Thyroid gland (tissue), 4 donors: Measurements from ENCODE around the gene ZBTB8OS. TPM values are rescaled to one million over a fixed set of nuclear protein-coding genes. Genes with fewer than 3 reads are reported as not detected.

Experiments used
- DNase-seq, 2 donors: peaks; one replicate each; pipeline ENCODE4 v3.0.0-alpha.2; 2019
- H3K27ac ChIP-seq, 3 donors: fragments of 200-600 bp; sonication (generic); 1 replicate in 2 of 3; 2 replicates in 1 of 3; pipeline ENCODE4 v1.5.1; 2016 to 2019; ENCODE audit warnings: mild to moderate bottlenecking in 1 of 3, moderate library complexity in 1 of 3
- H3K27me3 ChIP-seq: fragments of 200-600 bp; sonication (generic); one replicate; pipeline ENCODE4 v1.5.1; 2019
- H3K36me3 ChIP-seq, 2 donors: fragments of 200-600 bp; sonication (generic); one replicate each; pipeline ENCODE4 v1.5.1; 2016 to 2019
- H3K4me1 ChIP-seq, 2 donors: fragments of 200-600 bp; sonication (generic); one replicate each; pipeline ENCODE4 v1.5.1; 2017 to 2019
- H3K4me3 ChIP-seq, 3 donors: fragments of 200-600 bp; sonication (generic); replicated peaks in 1 of 3; 1 replicate in 2 of 3; 2 replicates in 1 of 3; pipeline ENCODE4 v1.5.1; 2016; ENCODE audit warnings: mild to moderate bottlenecking in 1 of 3
- H3K9me3 ChIP-seq: fragments of 200-600 bp; sonication (generic); one replicate; pipeline ENCODE4 v1.5.1; 2017
- POLR2A ChIP-seq, 2 donors: fragments of 450-650 bp; IDR thresholded peaks; one replicate each; pipeline ENCODE4 v1.6.1; 2017; ENCODE audit warnings: antibody characterized with exemption in 2 of 2, mild to moderate bottlenecking in 2 of 2, moderate library complexity in 1 of 2
- WGBS, 2 donors: methylation state at CpG; one replicate each; pipeline ENCODE4 v1.1.5; 2017; 5-methylcytosine and 5-hydroxymethylcytosine counted together
- intact Hi-C: fragments of 100-400 bp; cut with DNase I; formaldehyde crosslinking; loops from one replicate; pipeline ENCODE4 v1.15.1; 2023
- small RNA-seq: library from RNA; depleted of rRNA; stranded (forward); fragments of <200 nt; gene quantifications from one replicate; pipeline ENCODE3, GENCODE V24; 2016
- total RNA-seq, 4 donors: library from RNA; depleted of rRNA; stranded (reverse); fragments of >200 nt; gene quantifications; one replicate each; pipeline ENCODE4 v1.2.3, GENCODE V29; 2016
- TF ChIP-seq, protein P1 (sequence below), 6 experiments: fragments of 200-600 bp in 3 of 6; fragments of 450-650 bp in 3 of 6; sonication (generic) in 3 of 6; IDR thresholded peaks; one replicate each; pipeline ENCODE4 v1.5.1; 2016 to 2019; ENCODE audit warnings: antibody characterized with exemption in 6 of 6, mild to moderate bottlenecking in 2 of 6, inconsistent platforms in 1 of 6, moderate library complexity in 1 of 6

Gene ZBTB8OS
- total RNA-seq, 4 donors from 2014 or later, result 28.3 to 43.4 (median 34.9) TPM

DNA sequence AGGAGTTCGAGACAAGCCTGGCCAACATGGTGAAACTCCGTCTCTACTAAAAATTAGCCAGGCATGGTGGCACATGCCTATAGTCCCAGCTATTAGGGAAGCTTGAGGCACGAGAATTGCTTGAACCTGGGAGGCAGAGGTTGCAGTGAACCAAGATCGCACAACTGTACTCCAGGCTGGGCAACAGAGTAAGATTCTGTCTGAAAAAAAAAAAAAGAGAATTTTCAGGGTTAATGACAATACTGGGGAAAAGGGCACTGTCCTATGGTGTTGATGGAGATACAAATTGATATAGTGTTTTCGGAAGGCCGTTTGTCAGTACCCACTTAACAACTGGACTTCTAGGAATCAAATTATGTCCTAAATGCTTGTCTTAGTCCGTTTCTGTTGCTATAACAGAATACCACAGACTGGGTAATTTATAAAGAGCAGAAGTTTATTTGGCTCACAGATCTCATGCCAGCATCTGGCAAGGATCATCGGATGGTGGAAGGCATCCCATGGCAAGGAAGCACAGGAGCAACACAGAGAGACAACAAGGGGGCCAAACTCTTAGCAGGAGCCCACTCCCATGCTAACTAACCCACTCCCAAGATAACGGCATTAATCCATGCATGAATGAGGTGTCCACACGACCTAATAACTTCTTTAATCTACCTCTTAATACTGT, 69.9 kb downstream of the ZBTB8OS start:
- no peak overlapping the region for H3K4me3 ChIP-seq
- TF ChIP-seq, protein P1, sequence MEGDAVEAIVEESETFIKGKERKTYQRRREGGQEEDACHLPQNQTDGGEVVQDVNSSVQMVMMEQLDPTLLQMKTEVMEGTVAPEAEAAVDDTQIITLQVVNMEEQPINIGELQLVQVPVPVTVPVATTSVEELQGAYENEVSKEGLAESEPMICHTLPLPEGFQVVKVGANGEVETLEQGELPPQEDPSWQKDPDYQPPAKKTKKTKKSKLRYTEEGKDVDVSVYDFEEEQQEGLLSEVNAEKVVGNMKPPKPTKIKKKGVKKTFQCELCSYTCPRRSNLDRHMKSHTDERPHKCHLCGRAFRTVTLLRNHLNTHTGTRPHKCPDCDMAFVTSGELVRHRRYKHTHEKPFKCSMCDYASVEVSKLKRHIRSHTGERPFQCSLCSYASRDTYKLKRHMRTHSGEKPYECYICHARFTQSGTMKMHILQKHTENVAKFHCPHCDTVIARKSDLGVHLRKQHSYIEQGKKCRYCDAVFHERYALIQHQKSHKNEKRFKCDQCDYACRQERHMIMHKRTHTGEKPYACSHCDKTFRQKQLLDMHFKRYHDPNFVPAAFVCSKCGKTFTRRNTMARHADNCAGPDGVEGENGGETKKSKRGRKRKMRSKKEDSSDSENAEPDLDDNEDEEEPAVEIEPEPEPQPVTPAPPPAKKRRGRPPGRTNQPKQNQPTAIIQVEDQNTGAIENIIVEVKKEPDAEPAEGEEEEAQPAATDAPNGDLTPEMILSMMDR (IDR thresholded peaks at IDR 0.05), result no peak
- no peak for TF ChIP-seq POLR2A (IDR thresholded peaks at IDR 0.05)
- no peaks in the 10 kb centered on the region for H3K36me3 ChIP-seq
- H3K27ac ChIP-seq, result no peak overlapping the region
- intact Hi-C loops, result no loop called here
- no peaks in the 10 kb centered on the region for H3K4me1 ChIP-seq
- no peaks in the 10 kb centered on the region for H3K9me3 ChIP-seq
- 86 to 89% methylated on average over 10 of the region's 10 CpGs for WGBS, 2 donors
- no peak for DNase-seq
- H3K27me3 ChIP-seq, result no peaks in the 10 kb centered on the region

Small RNA genes lying within 50 kb of the gene (small RNA-seq; reads per million reads assigned to genes)
- gene RF00019, result not detected

Other genes with a start within 250 kb of the ZBTB8OS start
- under 1 TPM in 1 of 4 donors, not detected in 3; under 0.01 TPM for gene ZBTB8B, start 185.5 kb downstream of the ZBTB8OS start, total RNA-seq
- 10 to 100 TPM; 10.6 to 20.6 (median 12.6) TPM for gene ZBTB8A, start 111.1 kb downstream of the ZBTB8OS start, total RNA-seq
- gene RBBP4, start 658 bp upstream of the ZBTB8OS start, total RNA-seq, result 100 to 1,000 TPM; 100 to 172 (median 138) TPM
- 10 to 100 TPM in 1 of 4 donors, 1 to 10 TPM in 3; 7.3 to 13.7 (median 7.7) TPM for gene SYNC, start 52.2 kb upstream of the ZBTB8OS start, total RNA-seq
- gene YARS1, start 166.8 kb upstream of the ZBTB8OS start, total RNA-seq, result 10 to 100 TPM; 42.8 to 76.0 (median 50.3) TPM
- 10 to 100 TPM; 27.3 to 41.9 (median 34.7) TPM for gene S100PBP, start 167.1 kb upstream of the ZBTB8OS start, total RNA-seq
- gene FNDC5, start 220.4 kb upstream of the ZBTB8OS start, total RNA-seq, result 1 to 10 TPM in 3 of 4 donors, under 1 TPM in 1; 0.27 to 4.0 (median 1.5) TPM
- not detected for gene HPCA, start 235.9 kb upstream of the ZBTB8OS start, total RNA-seq